Adrenal gland (tissue), 12 donors: Measurements from ENCODE around the gene PDS5A. TPM values are rescaled to one million over a fixed set of nuclear protein-coding genes. Genes with fewer than 3 reads are reported as not detected.
A peak's percentile ranks its signal among the peaks of the same experiment; 100 is the strongest.

Experiments used
- DNase-seq, 7 donors: peaks; one replicate each; pipeline ENCODE4 v3.0.0-alpha.2; 2019 to 2020
- H3K27ac ChIP-seq, 5 donors: fragments of 200-600 bp; sonication (generic) in 4 of 5; 1 replicate in 3 of 5; 2 replicates in 2 of 5; pipeline versions ENCODE4 v1.5.1 to v1.8.0; 2016 to 2020; ENCODE audit warnings: mild to moderate bottlenecking in 1 of 5
- H3K27me3 ChIP-seq: fragments of 200-600 bp; 2 replicates; pipeline ENCODE4 v1.8.0; 2021
- H3K36me3 ChIP-seq, 2 donors: fragments of 200-600 bp; replicated peaks in 1 of 2; 1 replicate in 1 of 2; 2 replicates in 1 of 2; pipeline versions ENCODE4 v1.5.1 to v1.8.0; 2018 to 2022
- H3K4me1 ChIP-seq, 2 donors: fragments of 200-600 bp; replicated peaks in 1 of 2; 1 replicate in 1 of 2; 2 replicates in 1 of 2; pipeline versions ENCODE4 v1.5.1 to v1.8.0; 2018 to 2021
- H3K4me3 ChIP-seq, 4 donors: fragments of 200-600 bp; sonication (generic) in 3 of 4; one replicate each; pipeline ENCODE4 v1.5.1; 2016 to 2018
- H3K9me3 ChIP-seq, 3 donors: fragments of 200-600 bp; sonication (generic) in 1 of 3; replicated peaks in 1 of 3; 1 replicate in 2 of 3; 2 replicates in 1 of 3; pipeline versions ENCODE4 v1.5.1 to v1.8.0; 2016 to 2021
- POLR2A ChIP-seq, 2 donors: fragments of 450-650 bp; IDR thresholded peaks; one replicate each; pipeline ENCODE4 v1.6.1; 2017; ENCODE audit warnings: antibody characterized with exemption in 2 of 2, mild to moderate bottlenecking in 2 of 2, moderate library complexity in 1 of 2
- WGBS, 4 donors: extraction: QIAGEN DNeasy Blood & Tissue Kit in 2 of 4; methylation state at CpG; one replicate each; pipeline versions ENCODE4 v1.1.5 to v1.1.7; 2013 to 2017; 5-methylcytosine and 5-hydroxymethylcytosine counted together
- intact Hi-C, 2 donors: fragments of 100-400 bp; cut with DNase I; formaldehyde crosslinking; loops; one replicate each; pipeline versions ENCODE4 v1.14.1 to v1.15.0; 2022 to 2023
- polyA plus RNA-seq, 3 donors: library from polyadenylated mRNA; stranded (reverse); fragments of 200-250 nt in 2 of 3; fragments of 350-450 nt in 1 of 3; fragmentation: Illumina TruSeq in 1 of 3; extraction: RNeasy Lipid Tissue Mini Kit (QIAGEN cat#74804) in 1 of 3; gene quantifications; one replicate each; pipeline ENCODE4 v1.2.3, GENCODE V29; 2013 to 2014
- total RNA-seq, 9 donors: library from RNA; depleted of rRNA in 4 of 9; stranded (reverse); fragments of >200 nt in 4 of 9; fragments of 120-200 nt in 1 of 9; fragmentation: NEBNext Ultra II Directional in 1 of 9; extraction: Animal tissue kit (Norgen Biotek cat#: 25700) in 1 of 9; gene quantifications; one replicate each; pipeline versions ENCODE4 v1.1.0 to v1.2.4, GENCODE V29; 2013 to 2023
- TF ChIP-seq, protein P1 (sequence below), 6 experiments: fragments of 450-650 bp in 4 of 6; fragments of 200-600 bp in 2 of 6; sonication (generic) in 1 of 6; IDR thresholded peaks; 1 replicate in 5 of 6; 2 replicates in 1 of 6; pipeline versions ENCODE4 v1.5.1 to v1.8.0; 2016 to 2021; ENCODE audit warnings: antibody characterized with exemption in 6 of 6, mild to moderate bottlenecking in 2 of 6, moderate library complexity in 1 of 6
- donor health status: healthy with polysubstance abuse.
- donor health status: Bipolar disorder and iron deficiency.
- donor health status: DM: yes; HTN: yes; CAD: no.
- donor health status: DM: no; HTN: no; CAD: no.
- donor health status: DM: no; HTN: no; CAD: no.
- donor health status: DM: yes; HTN: yes; CAD: no.

Gene PDS5A
- total and polyA plus RNA-seq, 12 donors: 16.2 to 63.2 (median 45.5) TPM

DNA sequence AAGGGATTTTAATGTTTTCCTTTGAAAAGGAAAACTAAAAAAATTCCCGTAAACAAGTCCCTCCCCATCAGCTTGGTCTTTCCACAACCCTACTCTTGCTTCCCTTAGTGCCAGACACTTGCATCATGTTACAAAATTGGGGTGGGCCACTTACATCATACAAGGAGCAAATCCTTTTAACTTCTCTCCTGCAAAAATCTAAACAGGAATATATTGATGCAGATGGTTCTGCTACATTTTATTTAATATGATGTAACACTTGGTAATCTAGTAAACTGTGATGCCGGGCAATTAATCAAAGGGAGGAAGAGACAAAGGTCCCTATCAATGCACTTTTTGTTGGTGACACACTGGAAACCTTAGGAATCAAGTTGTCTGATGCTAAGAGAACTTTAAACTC is 154.5 kb downstream of the PDS5A start:
- H3K4me3 ChIP-seq: no peak overlapping the region
- H3K27ac ChIP-seq: no peak overlapping the region
- no peaks in the 10 kb centered on the region for H3K9me3 ChIP-seq
- DNase-seq: peak in 1 of 7 donors; percentile 38
- intact Hi-C loops: no loop called here
- WGBS, 4 donors: 82 to 88% (median 85%) methylated on average over 2 of the region's 2 CpGs
- peaks cover 7 to 14% of the 10 kb centered on the region in 2 donors for H3K4me1 ChIP-seq
- no peaks in the 10 kb centered on the region for H3K27me3 ChIP-seq
- TF ChIP-seq, protein P1, sequence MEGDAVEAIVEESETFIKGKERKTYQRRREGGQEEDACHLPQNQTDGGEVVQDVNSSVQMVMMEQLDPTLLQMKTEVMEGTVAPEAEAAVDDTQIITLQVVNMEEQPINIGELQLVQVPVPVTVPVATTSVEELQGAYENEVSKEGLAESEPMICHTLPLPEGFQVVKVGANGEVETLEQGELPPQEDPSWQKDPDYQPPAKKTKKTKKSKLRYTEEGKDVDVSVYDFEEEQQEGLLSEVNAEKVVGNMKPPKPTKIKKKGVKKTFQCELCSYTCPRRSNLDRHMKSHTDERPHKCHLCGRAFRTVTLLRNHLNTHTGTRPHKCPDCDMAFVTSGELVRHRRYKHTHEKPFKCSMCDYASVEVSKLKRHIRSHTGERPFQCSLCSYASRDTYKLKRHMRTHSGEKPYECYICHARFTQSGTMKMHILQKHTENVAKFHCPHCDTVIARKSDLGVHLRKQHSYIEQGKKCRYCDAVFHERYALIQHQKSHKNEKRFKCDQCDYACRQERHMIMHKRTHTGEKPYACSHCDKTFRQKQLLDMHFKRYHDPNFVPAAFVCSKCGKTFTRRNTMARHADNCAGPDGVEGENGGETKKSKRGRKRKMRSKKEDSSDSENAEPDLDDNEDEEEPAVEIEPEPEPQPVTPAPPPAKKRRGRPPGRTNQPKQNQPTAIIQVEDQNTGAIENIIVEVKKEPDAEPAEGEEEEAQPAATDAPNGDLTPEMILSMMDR (IDR thresholded peaks at IDR 0.05): no peak
- TF ChIP-seq POLR2A (IDR thresholded peaks at IDR 0.05): no peak
- H3K36me3 ChIP-seq: peaks cover 0 to 7% of the 10 kb centered on the region in 2 donors

DNA sequence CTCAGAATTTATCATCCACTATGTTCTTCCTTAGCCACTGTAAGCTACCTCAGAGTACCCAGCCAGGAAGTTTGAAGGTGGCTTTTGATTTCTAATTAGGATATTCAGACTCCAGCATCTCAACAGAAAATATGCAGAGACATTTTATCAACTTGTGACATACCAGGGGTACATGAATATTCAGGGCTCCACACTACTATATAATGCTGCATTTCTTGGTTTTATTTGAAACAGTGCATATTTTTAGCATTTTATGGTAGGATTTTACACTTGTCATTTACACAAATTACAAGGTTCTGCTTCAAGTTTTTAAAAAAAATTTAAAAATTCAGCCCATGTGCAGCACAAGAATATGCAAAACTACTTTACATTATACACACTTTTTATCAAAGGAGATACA is 155.0 kb downstream of the PDS5A start:
- intact Hi-C loops: no loop called here
- Histone ChIP-seq H3K4me1 (peaks cover 7 to 14% of the 10 kb centered on the region in 2 donors), H3K27ac (no peak overlapping the region), H3K36me3 (peaks cover 0 to 1% of the 10 kb centered on the region in 2 donors), H3K4me3 (no peak overlapping the region), H3K27me3 (no peaks in the 10 kb centered on the region), H3K9me3 (no peaks in the 10 kb centered on the region)
- no peak for DNase-seq
- no peak for TF ChIP-seq POLR2A (IDR thresholded peaks at IDR 0.05)
- TF ChIP-seq, protein P1 (IDR thresholded peaks at IDR 0.05): no peak

DNA sequence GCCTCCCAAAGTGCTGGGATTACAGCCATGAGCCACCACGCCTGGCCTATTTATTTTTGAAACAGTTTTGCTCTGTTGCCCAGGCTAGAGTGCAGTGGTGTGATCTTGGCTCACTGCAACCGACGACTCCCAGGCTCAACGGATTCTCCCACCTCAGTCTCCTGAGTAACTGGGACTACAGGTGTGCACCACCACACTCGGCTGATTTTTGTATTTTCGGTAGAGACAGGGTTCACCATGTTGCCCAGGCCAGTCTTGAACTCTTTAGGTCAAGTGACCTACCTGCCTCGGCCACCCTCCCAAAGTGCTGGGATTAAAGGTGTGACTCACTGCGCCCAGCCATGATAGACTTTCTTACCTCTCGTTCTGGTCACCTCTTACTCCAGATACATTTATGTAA is 155.8 kb downstream of the PDS5A start:
- WGBS, 4 donors: 96 to 98% (median 97%) methylated on average over 9 of the region's 9 CpGs
- H3K4me1 ChIP-seq: peaks cover 7 to 14% of the 10 kb centered on the region in 2 donors
- no peaks in the 10 kb centered on the region for H3K9me3 ChIP-seq
- peak in 1 of 7 donors; percentile 42 for DNase-seq
- no peaks in the 10 kb centered on the region for H3K36me3 ChIP-seq
- intact Hi-C loops: no loop called here
- TF ChIP-seq, protein P1 (IDR thresholded peaks at IDR 0.05): no peak
- no peak for TF ChIP-seq POLR2A (IDR thresholded peaks at IDR 0.05)
- H3K4me3 ChIP-seq: no peak overlapping the region
- no peak overlapping the region for H3K27ac ChIP-seq
- no peaks in the 10 kb centered on the region for H3K27me3 ChIP-seq

GRCh38 chr4:39820186-39820585 is 157.5 kb downstream of the PDS5A start:
- no peak overlapping the region for H3K27ac ChIP-seq
- WGBS, 4 donors: 78 to 82% (median 80%) methylated on average over 5 of the region's 5 CpGs
- peaks cover 3 to 6% of the 10 kb centered on the region in 2 donors for H3K4me1 ChIP-seq
- H3K36me3 ChIP-seq: no peaks in the 10 kb centered on the region
- H3K9me3 ChIP-seq: no peaks in the 10 kb centered on the region
- DNase-seq: no peak
- no peak overlapping the region for H3K4me3 ChIP-seq
- H3K27me3 ChIP-seq: no peaks in the 10 kb centered on the region
- no peak for TF ChIP-seq POLR2A (IDR thresholded peaks at IDR 0.05)
- TF ChIP-seq, protein P1 (IDR thresholded peaks at IDR 0.05): no peak
- intact Hi-C loops: no loop called here
